Erythroblast (primary cell): ENCODE data around the gene EDRF1.

Experiments
- GATA1 ChIP-seq: IDR thresholded peaks from 2 replicates; pipeline ENCODE4 v1.6.1; 2011; ENCODE audit warnings: low read depth, mild to moderate bottlenecking, control low read depth, low read length, moderate library complexity
- POLR2A ChIP-seq: IDR thresholded peaks from 2 replicates; pipeline ENCODE4 v1.6.1; 2011; ENCODE audit warnings: mild to moderate bottlenecking, low read length

DNA sequence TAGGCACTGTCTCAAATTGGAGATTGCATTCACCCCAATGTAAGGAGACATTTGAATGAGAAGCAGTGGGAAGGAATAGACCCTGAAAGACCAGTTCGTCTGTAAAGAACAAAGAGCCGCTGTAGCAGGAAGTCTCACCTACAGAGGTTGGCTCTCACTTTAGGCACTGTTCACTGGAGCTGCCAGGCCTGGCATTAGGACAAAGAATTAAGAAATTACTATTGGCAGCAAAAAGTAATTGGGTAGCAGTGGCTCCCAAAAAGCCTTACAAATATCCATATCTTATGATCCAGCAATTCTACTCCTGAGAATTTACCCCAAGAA lies 26.0 kb upstream of the EDRF1 start:
- no peak for TF ChIP-seq POLR2A
- no peak for TF ChIP-seq GATA1
